ENCODE measurements around the gene PACSIN2. TPM values are rescaled to one million over a fixed set of nuclear protein-coding genes. Genes with fewer than 3 reads are reported as not detected.

PACSIN2 gene
- total RNA-seq, 1 experiment from 2014 or later, result 224 TPM

DNA sequence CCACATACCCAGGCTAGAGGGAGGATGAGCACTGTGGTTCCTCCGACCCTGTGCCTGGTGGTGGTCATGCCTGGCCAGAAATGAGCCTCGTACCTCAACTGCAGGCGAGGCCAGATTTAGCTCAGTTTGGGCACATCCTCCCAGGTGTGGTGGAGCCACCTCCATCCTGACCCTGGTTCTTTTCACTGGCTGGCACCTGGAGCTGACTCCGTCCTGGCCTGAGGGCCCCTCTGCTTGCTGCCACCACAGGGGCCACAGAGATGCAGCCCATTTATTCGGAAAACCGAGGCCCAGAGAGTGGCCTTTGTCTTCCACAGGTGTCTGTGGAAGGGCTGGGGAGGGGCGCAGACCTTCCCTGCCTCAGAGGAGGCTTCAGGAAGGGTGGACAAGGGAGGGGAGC lies 148.8 kb downstream of the PACSIN2 start:
- Mint-ChIP-seq H3K4me3 (ENCODE audit: low read depth, unreplicated experiment) (no peak overlapping the region), H3K27ac (ENCODE audit: unreplicated experiment) (peak overlapping the region; percentile 20), H3K9me3 (ENCODE audit: low read depth, unreplicated experiment) (peaks cover 5% of the 10 kb centered on the region), H3K36me3 (ENCODE audit: insufficient read depth, unreplicated experiment) (peaks cover 83% of the 10 kb centered on the region), H3K27me3 (ENCODE audit: unreplicated experiment) (no peaks in the 10 kb centered on the region), H3K4me1 (ENCODE audit: low read depth, unreplicated experiment) (peaks cover 38% of the 10 kb centered on the region)
- TF ChIP-seq, protein P1, sequence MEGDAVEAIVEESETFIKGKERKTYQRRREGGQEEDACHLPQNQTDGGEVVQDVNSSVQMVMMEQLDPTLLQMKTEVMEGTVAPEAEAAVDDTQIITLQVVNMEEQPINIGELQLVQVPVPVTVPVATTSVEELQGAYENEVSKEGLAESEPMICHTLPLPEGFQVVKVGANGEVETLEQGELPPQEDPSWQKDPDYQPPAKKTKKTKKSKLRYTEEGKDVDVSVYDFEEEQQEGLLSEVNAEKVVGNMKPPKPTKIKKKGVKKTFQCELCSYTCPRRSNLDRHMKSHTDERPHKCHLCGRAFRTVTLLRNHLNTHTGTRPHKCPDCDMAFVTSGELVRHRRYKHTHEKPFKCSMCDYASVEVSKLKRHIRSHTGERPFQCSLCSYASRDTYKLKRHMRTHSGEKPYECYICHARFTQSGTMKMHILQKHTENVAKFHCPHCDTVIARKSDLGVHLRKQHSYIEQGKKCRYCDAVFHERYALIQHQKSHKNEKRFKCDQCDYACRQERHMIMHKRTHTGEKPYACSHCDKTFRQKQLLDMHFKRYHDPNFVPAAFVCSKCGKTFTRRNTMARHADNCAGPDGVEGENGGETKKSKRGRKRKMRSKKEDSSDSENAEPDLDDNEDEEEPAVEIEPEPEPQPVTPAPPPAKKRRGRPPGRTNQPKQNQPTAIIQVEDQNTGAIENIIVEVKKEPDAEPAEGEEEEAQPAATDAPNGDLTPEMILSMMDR (IDR thresholded peaks at IDR 0.05; ENCODE audit: unreplicated experiment), result no peak
- intact Hi-C loops (cut with micrococcal nuclease; ENCODE audit: unreplicated experiment), result no loop called here
- BruUV-seq (replicated peaks), result no TSS peak
- DNase-seq, result no peak
- CTCF ChIA-PET, result no interaction called here

DNA sequence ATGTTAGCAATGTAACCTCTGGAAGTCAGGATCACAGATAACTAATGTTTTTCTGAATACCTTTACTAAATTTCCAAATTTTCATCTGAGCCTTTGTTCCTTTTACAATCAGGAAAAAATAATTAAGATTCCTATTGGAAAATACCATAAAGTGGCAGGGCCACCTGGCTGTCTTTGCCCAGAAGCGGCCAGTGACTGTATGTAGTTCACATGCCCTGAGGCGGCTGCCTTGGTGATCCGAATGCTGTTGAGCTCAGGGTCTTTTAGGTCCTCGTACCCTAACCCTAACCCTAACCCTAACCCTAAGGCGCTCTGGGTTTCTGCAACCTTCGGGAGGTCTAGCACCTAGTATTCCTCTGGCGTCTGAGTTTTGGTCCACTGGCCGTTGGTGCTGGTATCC lies 149.4 kb downstream of the PACSIN2 start:
- H3K9me3 Mint-ChIP-seq (ENCODE audit: low read depth, unreplicated experiment), result peaks cover 5% of the 10 kb centered on the region
- TF ChIP-seq, protein P1 (IDR thresholded peaks at IDR 0.05; ENCODE audit: unreplicated experiment), result no peak
- H3K27me3 Mint-ChIP-seq (ENCODE audit: unreplicated experiment), result no peaks in the 10 kb centered on the region
- no peak overlapping the region for H3K4me3 Mint-ChIP-seq (ENCODE audit: low read depth, unreplicated experiment)
- peaks cover 84% of the 10 kb centered on the region for H3K36me3 Mint-ChIP-seq (ENCODE audit: insufficient read depth, unreplicated experiment)
- peak overlapping the region; percentile 20 for H3K27ac Mint-ChIP-seq (ENCODE audit: unreplicated experiment)
- BruUV-seq (replicated peaks), result no TSS peak
- CTCF ChIA-PET, result no interaction called here
- intact Hi-C loops (cut with micrococcal nuclease; ENCODE audit: unreplicated experiment), result no loop called here
- H3K4me1 Mint-ChIP-seq (ENCODE audit: low read depth, unreplicated experiment), result peaks cover 44% of the 10 kb centered on the region
- no peak for DNase-seq

DNA sequence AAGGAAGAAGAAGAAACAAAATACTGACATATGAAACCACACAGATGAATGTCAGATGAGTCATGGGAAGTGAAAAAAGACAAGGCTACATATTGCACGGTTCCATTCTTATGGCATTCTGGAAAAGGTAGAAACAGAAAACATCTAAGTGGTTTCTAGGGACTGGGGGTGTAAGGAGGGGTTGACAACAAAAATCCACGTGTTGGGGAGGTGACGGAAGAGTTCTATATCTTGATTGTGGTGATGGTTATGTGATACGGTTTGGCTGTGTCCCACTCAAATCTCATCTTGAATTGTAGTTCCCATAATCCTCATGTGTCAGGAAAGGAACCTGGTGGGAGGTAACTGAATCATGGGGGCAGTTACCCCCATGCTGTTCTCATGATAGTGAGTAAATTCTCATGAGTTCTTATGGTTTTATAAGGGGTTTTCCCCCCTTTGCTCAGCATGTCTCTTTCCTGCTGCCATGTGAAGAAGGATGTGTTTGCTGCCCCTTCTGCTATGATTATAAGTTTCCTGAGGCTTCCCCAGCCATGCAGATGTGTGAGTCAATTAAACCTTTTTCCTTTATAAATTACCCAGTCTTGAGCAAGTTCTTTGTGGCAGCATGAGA lies 151.5 kb downstream of the PACSIN2 start:
- Mint-ChIP-seq H3K9me3 (ENCODE audit: low read depth, unreplicated experiment) (peaks cover 5% of the 10 kb centered on the region), H3K27me3 (ENCODE audit: unreplicated experiment) (no peaks in the 10 kb centered on the region), H3K27ac (ENCODE audit: unreplicated experiment) (peak overlapping the region; percentile 66), H3K4me1 (ENCODE audit: low read depth, unreplicated experiment) (peaks cover 44% of the 10 kb centered on the region), H3K4me3 (ENCODE audit: low read depth, unreplicated experiment) (peak overlapping the region; percentile 3), H3K36me3 (ENCODE audit: insufficient read depth, unreplicated experiment) (peaks cover 74% of the 10 kb centered on the region)
- peak; percentile 43 for DNase-seq
- intact Hi-C loops (cut with micrococcal nuclease; ENCODE audit: unreplicated experiment), result loop anchor here (2.0 kb wide), 1 partner anchor 83 kb away; no protein-coding TSS in a partner anchor
- BruUV-seq (replicated peaks), result no TSS peak
- TF ChIP-seq, protein P1 (IDR thresholded peaks at IDR 0.05; ENCODE audit: unreplicated experiment), result no peak
- CTCF ChIA-PET, result no interaction called here

DNA sequence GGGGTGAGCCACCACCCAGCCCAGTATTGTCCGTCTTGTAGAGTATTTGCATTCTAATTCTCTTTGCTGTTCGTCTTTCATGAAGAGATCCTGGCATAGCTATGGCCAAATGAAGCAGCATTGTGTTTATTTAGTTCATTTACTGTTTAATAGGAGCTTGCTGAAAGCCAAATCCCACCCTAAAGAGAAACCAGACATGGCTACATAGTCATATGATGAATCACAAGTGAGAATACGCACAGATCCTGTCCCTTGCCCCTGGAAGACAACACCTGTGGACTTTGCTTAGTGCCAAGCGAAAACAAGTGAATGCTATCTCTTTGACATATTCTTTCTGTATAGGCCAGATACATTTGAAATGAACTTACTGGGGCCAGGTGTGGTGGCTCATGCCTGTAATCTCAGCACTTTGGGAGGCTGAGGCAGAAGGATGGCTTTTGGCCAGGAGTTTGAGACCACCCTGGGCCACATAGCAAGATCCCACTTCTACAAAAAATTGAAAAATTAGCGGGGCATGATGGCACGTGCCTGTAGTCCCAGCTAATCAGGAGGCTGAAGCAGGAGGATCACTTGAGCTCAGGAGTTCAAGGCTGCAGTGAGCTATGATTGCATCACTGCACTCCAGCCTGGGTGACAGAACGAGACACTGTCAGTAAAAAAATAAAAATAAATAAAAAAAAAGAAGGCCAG lies 152.8 kb downstream of the PACSIN2 start:
- no TSS peak for BruUV-seq (replicated peaks)
- intact Hi-C loops (cut with micrococcal nuclease; ENCODE audit: unreplicated experiment), result loop anchor here (2.0 kb wide), 1 partner anchor 81 kb away; no protein-coding TSS in a partner anchor
- Mint-ChIP-seq H3K27me3 (ENCODE audit: unreplicated experiment) (no peaks in the 10 kb centered on the region), H3K4me3 (ENCODE audit: low read depth, unreplicated experiment) (no peak overlapping the region), H3K4me1 (ENCODE audit: low read depth, unreplicated experiment) (peaks cover 33% of the 10 kb centered on the region), H3K27ac (ENCODE audit: unreplicated experiment) (peak overlapping the region; percentile 79), H3K36me3 (ENCODE audit: insufficient read depth, unreplicated experiment) (peaks cover 72% of the 10 kb centered on the region), H3K9me3 (ENCODE audit: low read depth, unreplicated experiment) (peaks cover 5% of the 10 kb centered on the region)
- TF ChIP-seq, protein P1 (IDR thresholded peaks at IDR 0.05; ENCODE audit: unreplicated experiment), result no peak
- CTCF ChIA-PET, result interaction anchor here (0.9 kb wide), 1 partner anchor 48 kb away, joined by 3 read pairs; no protein-coding TSS in a partner anchor
- DNase-seq, result no peak

Measured in Calu3 (cell line).